ENCODE measurements around the gene NR2C1. TPM values are rescaled to one million over a fixed set of nuclear protein-coding genes. Genes with fewer than 3 reads are reported as not detected.

NR2C1 gene
- 10 to 100 TPM; 45.6 to 92.8 TPM for total RNA-seq

DNA sequence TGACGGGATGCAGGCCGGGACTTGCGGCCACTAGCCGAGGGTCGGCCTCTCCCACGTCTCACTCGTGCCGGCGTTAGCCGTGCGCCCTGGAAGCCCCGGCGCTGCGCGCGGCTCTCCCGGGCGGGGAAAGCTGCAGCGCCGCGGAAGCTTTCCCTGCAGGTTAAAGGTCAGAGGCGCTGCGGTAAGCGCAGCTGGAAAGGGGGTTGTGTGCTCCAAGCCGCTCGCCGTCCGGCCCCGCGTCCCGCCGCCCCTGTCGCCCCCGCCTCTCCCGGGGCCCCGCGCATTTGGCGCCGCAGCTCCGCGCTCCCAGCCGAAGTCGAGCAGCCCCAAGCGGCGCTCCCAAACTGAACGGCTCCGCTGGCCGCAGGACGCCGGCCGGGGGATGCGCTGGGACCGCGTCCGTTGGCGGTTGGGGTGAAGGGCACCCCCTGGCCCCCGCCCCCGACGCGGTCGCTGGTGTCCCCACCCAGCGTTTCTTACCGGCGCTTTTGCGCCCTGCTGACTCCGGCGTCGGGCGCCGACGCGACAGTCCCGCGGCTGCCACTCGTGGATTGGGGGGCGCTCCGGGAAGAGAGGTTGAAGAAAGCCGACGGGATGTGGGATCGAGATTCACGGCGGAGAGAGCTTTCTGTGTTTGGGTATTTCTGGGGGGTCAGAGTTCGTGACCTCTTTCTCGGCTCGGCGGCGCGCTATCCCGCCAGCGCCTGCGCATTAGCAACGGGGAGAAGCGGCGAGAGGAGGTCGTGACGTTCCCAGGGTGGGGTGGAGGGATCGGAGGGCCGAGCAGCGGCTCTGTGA is at the start of gene NR2C1:
Gene NR2C1 (minus strand): TSS at position 719 of the 798 bp plus-strand sequence. CDS start 6,234 bp downstream, outside the sequence.
- Histone ChIP-seq H3K36me3 (no peaks in the 10 kb centered on the region), H3K9me3 (no peaks in the 10 kb centered on the region), H3K27ac (peak within 1 kb of the TSS; percentile 82 to 85), H3K4me3 (peak within 1 kb of the TSS; percentile 97), H3K4me1 (ENCODE audit: control insufficient read depth in 1 of 2, low read depth in 2 of 2) (peaks cover 8 to 20% of the 10 kb centered on the region in 2 donors), H3K27me3 (replicated peaks; ENCODE audit: insufficient read depth) (no peaks in the 10 kb centered on the region)
- peak; percentile 84 for ATAC-seq (ENCODE audit: insufficient number of reproducible peaks, low FRiP score, low read depth)
- DNase-seq (ENCODE audit: low spot score), result peak; percentile 68
- TF ChIP-seq, protein P1, sequence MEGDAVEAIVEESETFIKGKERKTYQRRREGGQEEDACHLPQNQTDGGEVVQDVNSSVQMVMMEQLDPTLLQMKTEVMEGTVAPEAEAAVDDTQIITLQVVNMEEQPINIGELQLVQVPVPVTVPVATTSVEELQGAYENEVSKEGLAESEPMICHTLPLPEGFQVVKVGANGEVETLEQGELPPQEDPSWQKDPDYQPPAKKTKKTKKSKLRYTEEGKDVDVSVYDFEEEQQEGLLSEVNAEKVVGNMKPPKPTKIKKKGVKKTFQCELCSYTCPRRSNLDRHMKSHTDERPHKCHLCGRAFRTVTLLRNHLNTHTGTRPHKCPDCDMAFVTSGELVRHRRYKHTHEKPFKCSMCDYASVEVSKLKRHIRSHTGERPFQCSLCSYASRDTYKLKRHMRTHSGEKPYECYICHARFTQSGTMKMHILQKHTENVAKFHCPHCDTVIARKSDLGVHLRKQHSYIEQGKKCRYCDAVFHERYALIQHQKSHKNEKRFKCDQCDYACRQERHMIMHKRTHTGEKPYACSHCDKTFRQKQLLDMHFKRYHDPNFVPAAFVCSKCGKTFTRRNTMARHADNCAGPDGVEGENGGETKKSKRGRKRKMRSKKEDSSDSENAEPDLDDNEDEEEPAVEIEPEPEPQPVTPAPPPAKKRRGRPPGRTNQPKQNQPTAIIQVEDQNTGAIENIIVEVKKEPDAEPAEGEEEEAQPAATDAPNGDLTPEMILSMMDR (IDR thresholded peaks at IDR 0.05), result no peak

DNA sequence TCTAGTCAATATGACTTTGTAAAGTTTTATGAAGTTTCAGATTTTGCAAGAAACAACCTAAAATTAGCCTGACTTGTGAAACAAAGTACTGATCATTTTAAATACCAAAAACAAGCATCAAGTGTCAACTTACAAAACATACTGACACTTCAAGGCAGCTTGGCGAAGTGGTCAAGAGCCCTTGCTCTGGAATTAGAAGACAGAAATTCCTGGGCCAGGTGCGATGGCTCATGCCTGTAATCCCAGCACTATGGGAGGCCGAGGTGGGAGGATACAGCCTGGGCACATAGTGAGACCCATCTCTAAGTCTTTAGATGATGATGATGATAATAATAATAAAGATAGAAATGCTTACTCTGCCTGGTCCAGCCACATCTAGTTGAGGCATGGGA is 45.4 kb upstream of the NR2C1 start:
- Histone ChIP-seq H3K27ac (peak overlapping the region; percentile 43 to 62), H3K36me3 (no peaks in the 10 kb centered on the region), H3K4me1 (ENCODE audit: control insufficient read depth in 1 of 2, low read depth in 2 of 2) (peaks cover 5 to 36% of the 10 kb centered on the region in 2 donors), H3K27me3 (replicated peaks; ENCODE audit: insufficient read depth) (no peaks in the 10 kb centered on the region), H3K9me3 (no peaks in the 10 kb centered on the region), H3K4me3 (no peak overlapping the region)
- ATAC-seq (ENCODE audit: insufficient number of reproducible peaks, low FRiP score, low read depth), result no peak
- no peak for DNase-seq (ENCODE audit: low spot score)
- TF ChIP-seq, protein P1 (IDR thresholded peaks at IDR 0.05), result no peak

DNA sequence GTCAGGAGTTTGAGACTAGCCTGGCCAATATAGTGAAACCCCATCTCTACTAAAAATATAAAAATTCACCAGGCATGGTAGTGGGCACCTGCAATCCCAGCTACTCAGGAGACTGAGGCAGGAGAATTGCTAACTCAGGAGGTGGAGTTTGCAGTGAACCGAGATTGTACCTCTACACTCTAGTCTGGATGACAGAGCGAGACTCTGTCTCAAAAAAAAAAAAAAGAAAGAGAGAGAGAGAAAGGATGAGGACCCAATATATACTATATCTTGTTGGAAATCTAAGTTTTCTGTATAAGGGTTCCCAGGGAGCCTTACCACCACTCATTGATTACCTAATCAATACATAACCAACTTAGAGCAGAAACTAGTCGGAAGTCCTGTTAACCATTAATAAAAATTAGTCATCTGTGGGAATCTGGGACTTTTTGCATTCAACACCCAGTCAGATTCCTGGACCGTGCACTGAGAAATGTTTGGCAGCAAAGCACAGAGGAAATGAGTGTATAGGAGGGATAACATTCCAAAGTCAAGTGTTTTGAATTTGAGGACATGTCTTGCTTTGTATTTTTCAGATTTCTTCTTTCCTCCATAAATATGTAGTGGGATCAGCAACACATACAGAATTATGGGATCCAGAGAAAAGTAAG is 44.8 kb upstream of the NR2C1 start:
- Histone ChIP-seq H3K9me3 (no peaks in the 10 kb centered on the region), H3K27me3 (replicated peaks; ENCODE audit: insufficient read depth) (no peaks in the 10 kb centered on the region), H3K36me3 (no peaks in the 10 kb centered on the region), H3K4me3 (no peak overlapping the region), H3K4me1 (ENCODE audit: control insufficient read depth in 1 of 2, low read depth in 2 of 2) (peaks cover 5 to 35% of the 10 kb centered on the region in 2 donors), H3K27ac (peak overlapping the region; percentile 43 to 62)
- ATAC-seq (ENCODE audit: insufficient number of reproducible peaks, low FRiP score, low read depth) (no peak), DNase-seq (ENCODE audit: low spot score) (no peak)
- TF ChIP-seq, protein P1 (IDR thresholded peaks at IDR 0.05), result no peak

DNA sequence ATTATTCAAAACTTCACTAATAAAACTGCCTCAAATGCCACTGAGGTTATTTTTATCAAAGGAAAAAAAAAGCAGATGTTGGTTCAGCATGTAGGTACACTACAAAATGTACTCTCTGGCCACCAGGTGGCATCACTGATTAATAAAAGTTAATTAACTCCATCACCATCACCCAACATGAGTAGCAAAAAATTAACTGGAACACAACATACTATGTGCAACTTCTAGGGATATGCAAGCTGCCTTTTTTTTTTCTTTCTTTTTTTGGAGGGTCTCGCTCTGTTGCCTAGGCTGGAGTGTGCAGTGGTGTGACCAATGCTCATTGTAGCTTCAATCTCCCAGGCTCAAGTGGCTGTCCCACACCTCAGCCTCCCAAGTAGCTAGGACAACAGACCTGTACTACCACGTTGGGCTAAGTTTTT is 43.8 kb upstream of the NR2C1 start:
- no peak for DNase-seq (ENCODE audit: low spot score)
- peak overlapping the region; percentile 43 to 62 for H3K27ac ChIP-seq
- TF ChIP-seq, protein P1 (IDR thresholded peaks at IDR 0.05), result peak; percentile 75

DNA sequence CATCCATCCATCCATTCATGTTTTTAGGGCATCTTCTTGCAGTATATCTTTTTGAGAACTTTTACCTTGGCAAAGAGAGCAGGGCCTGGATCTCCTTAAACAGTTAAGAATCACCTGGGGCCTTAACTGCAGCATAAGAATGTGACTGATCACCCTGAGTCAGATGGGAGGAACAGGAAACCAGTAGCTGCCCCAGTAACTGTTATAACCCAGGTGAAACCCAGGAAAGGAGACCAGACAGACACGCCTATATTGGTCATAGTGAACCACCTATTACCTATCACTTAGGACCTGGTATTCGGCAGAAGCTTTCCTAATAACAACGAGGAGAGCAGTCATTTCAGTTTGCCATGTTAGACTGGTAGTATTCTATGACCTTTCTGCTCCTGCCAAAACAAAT is 43.4 kb upstream of the NR2C1 start:
- Histone ChIP-seq H3K27ac (peak overlapping the region; percentile 56 to 60), H3K36me3 (no peaks in the 10 kb centered on the region), H3K4me1 (ENCODE audit: control insufficient read depth in 1 of 2, low read depth in 2 of 2) (peaks cover 5 to 35% of the 10 kb centered on the region in 2 donors), H3K9me3 (no peaks in the 10 kb centered on the region), H3K4me3 (peak overlapping the region; percentile 31), H3K27me3 (replicated peaks; ENCODE audit: insufficient read depth) (no peaks in the 10 kb centered on the region)
- DNase-seq (ENCODE audit: low spot score) (no peak), ATAC-seq (ENCODE audit: insufficient number of reproducible peaks, low FRiP score, low read depth) (no peak)
- TF ChIP-seq, protein P1 (IDR thresholded peaks at IDR 0.05), result no peak

More for the DNA sequence above, 43.8 kb upstream of the NR2C1 start:
- ATAC-seq (ENCODE audit: insufficient number of reproducible peaks, low FRiP score, low read depth), result peak; percentile 88
- Histone ChIP-seq H3K4me1 (ENCODE audit: control insufficient read depth in 1 of 2, low read depth in 2 of 2) (peaks cover 5 to 35% of the 10 kb centered on the region in 2 donors), H3K9me3 (no peaks in the 10 kb centered on the region), H3K4me3 (peak overlapping the region; percentile 31), H3K27me3 (replicated peaks; ENCODE audit: insufficient read depth) (no peaks in the 10 kb centered on the region), H3K36me3 (no peaks in the 10 kb centered on the region)
